Measurements from ENCODE around the gene MXD4.

DNA sequence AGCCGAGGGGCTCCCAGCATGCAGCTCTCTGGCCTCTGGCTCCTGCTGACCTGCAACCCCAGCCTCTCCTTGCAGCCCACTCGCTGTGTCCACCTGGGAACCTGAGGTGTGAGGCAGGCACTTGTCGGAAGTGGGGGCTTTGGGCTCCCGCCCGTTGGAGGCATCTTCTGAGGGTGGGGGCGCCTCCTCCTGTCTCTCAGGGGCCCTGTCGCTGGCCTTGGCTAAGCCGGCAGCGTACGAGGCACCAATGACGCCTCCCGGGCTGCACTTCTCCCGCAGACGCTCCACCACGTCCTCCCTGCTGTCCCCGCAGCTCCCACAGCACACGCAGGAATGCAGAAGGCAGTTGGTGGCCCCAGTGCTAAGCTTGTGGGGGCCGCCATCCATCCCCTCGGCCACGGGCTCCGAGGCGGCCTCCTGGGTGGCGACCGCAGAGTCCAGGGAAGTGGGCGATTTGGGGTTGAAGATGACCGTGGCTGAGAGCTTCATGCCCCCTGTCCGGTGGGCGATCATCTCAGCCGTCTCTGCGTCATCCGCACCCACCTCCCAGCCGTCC, 42.5 kb upstream of the MXD4 start:
- TF ChIP-seq, protein P1, sequence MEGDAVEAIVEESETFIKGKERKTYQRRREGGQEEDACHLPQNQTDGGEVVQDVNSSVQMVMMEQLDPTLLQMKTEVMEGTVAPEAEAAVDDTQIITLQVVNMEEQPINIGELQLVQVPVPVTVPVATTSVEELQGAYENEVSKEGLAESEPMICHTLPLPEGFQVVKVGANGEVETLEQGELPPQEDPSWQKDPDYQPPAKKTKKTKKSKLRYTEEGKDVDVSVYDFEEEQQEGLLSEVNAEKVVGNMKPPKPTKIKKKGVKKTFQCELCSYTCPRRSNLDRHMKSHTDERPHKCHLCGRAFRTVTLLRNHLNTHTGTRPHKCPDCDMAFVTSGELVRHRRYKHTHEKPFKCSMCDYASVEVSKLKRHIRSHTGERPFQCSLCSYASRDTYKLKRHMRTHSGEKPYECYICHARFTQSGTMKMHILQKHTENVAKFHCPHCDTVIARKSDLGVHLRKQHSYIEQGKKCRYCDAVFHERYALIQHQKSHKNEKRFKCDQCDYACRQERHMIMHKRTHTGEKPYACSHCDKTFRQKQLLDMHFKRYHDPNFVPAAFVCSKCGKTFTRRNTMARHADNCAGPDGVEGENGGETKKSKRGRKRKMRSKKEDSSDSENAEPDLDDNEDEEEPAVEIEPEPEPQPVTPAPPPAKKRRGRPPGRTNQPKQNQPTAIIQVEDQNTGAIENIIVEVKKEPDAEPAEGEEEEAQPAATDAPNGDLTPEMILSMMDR (conservative IDR thresholded peaks at IDR 0.05) = no peak
- no peak for TF ChIP-seq ZFX (IDR thresholded peaks at IDR 0.05)

Data from C4-2B (cell line).